GM21515 (cell line): ENCODE data around the gene PCCA.

ENCODE experiments used
- ATAC-seq: cut with Tn5 transposase; IDR thresholded peaks from one replicate; pipeline ENCODE4 v1.9.1; 2021; ENCODE audit not compliant: unreplicated experiment

The PCCA gene

DNA sequence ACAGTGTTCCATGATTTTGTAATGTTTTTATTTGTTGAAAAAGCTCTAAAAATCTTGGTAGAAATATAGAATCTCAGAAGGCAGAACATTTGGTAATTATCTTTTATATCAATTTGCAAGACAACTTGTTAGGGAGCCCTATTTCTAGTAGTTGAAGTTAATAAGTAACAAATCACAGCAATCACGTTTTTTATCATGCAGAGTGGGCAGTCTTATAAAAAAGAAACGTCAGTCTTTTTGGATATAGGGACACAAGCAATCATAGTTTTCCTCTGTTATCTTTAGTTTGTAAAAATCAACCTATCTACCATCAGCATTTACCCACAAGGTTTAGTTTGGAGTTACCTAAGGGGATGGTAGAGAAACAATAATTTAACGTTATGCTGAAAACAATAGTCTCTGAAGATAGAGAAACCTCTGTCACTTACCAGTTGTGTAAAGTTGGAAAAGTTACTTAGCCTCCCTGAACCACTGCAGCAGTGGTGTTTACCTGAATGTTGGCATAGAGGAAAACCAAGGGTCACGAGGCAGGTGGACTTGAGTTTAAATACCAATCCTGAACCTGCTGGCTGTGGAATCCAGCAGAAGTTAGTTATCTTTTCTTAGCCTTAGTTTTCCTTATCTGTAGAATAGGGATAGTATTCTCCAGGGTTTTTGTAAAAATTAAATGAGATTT is 306.9 kb downstream of the PCCA start:
- ATAC-seq: no peak

GRCh38 chr13:100396776-100397175 is 307.9 kb downstream of the PCCA start:
- no peak for ATAC-seq

GRCh38 chr13:100397627-100398026 is 308.7 kb downstream of the PCCA start:
- no peak for ATAC-seq

DNA sequence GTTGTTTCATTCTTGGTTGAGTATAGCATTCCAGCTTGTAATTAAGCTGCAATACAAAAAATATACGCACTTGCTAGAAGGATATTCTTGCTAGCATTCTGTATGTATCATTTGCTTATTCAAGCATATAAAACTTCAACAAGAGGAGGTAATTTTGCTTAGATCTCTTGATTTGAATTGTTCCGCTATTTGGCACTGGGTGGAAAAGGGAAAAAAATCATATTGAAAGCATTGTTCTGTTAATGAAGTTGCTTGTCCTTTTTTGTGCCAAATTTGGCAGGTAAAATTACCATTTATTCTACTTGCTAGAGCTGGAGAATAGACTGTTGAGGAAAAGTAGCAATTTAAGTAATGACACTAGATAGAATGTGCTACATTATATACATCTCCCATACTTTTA is 309.5 kb downstream of the PCCA start:
- no peak for ATAC-seq

DNA sequence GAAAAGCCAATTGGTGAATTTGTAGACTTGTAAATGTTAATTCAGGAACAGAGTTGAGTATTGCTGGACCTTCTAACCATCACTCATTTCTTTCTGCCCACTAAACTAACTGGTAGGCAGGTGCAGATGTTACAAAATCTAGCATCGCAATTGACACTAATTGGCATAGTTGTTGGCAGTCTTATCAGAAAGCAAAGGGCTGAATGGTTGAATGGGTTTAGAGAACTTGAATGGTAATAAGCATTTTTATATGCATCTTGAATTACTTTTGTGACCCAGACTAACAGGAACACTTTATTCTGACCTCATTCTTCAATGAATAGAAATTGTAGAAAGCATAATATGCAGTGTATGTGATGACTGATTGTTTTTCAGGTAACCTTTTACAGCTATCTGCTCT is 310.6 kb downstream of the PCCA start:
- ATAC-seq: no peak

- no peak for ATAC-seq
Observed at GRCh38 chr13:100403675-100404074, 314.8 kb downstream of the PCCA start.

DNA sequence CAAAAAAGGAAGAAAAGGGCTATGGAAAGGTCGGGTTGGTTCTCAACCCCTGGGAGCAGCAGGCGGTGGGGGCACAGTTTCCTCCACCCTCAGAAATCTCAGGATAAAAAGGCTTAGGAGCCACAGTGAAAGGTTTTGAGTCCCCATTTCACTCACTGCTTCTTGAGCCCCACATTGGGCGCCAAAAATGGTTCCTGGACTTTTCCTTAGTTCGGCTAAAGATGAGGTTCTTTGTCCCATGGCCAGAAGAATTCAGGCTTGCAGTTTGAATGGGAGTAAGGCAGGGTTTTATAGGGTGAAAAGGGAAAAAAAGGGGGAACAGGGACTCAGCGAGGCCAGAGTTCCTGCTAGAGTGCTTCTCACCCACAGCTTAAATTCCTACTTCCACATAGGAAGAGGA is 320.2 kb downstream of the PCCA start:
- ATAC-seq: no peak

DNA sequence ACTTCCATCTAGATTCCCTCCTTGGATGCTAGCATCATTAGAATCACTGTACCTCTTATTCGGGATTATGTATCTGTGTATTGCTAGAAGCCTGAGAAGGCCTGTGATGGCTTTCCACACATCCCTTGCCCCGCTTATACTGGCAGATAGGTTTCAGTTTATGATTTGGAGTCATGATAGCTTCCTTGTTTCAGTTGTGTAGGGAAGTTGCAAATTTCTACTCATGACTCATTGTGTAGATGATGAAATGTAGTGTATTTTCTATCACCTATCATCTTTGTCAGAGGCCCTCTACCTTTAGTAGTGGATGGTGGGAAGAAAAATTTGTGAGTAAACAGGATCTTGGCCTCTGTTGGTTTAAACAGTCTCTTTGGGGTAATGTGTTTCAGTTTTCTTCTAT is 334.5 kb downstream of the PCCA start:
- ATAC-seq: no peak

DNA sequence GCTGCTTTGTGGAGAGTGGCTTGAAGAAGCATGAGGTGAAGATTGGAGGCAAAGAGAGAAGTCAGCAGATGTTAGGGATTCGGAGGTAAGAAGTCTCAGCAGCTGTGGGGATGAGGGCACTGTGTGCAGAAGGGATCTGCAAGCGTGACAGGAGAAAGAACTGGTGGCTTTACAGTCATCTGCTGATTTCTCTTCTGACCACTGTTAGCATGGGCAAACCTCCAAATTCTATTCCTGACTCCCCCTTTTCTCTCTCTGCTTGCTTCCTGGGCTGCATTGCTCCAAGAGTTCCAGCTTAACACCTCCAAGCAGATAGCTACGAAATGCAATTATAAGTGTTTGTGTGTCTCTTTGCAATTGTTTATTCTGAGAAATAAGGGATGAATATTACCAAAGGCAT is 340.1 kb downstream of the PCCA start:
- no peak for ATAC-seq

DNA sequence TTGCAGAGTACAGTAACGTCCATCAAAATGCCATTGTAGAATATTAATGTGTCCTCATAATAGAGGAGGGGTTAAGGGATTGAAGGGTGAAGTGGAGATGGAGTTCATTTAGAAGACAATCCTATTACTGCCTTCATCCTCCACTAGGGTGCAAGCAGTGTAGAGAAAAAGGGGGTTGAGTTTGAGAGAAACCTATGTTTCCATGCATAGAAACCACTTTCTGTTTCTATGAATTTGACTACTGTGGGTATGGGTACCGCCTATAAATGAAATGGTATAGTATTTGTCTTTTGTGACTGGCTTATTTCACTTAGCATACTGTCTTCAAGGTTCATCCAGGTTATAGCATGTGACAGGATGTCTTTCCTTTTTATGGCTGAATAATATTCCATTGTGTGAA is 343.7 kb downstream of the PCCA start:
- no peak for ATAC-seq

DNA sequence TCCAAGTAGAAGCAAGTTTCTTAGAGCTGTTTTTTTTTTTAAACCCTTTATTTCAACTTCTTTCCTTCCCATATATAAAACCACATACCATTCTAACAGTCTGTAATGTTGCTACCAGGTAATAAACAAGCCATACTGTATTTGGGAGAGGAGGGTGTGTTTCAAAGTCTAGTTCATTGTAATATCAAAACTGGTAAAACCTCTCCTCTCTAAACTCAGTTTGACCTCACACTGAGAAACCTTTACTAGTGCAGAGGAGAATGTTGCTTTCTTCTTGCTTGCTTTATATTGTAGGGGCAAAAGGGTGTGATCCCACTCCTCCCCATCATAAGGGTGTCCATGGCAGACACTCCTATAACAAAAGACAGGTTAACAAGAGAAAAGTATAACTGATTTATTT is 344.6 kb downstream of the PCCA start:
- peak; percentile 37 for ATAC-seq

GRCh38 chr13:100434010-100434763 is 345.3 kb downstream of the PCCA start:
- peak; percentile 98 for ATAC-seq

DNA sequence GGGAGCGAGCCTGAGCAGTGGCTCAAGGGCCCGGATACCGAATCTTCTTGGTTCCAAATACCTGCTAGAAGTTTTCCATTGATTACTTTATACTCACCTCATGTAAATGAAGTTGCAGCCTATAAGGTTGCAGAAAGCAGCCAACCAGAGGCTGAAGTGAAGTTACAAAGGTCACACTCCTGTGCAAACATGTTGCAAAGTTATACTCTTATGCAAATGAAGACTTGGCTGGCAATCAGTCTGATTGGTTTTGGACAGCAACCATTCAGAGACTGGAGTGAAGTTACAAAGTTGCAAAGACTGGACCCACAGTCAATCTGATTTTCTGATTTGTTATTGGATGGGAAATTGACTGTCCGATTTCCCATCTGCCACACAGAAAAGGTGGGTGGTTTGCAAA is 347.2 kb downstream of the PCCA start:
- no peak for ATAC-seq

- ATAC-seq: no peak
Observed at GRCh38 chr13:100438059-100438788, 349.3 kb downstream of the PCCA start.

DNA sequence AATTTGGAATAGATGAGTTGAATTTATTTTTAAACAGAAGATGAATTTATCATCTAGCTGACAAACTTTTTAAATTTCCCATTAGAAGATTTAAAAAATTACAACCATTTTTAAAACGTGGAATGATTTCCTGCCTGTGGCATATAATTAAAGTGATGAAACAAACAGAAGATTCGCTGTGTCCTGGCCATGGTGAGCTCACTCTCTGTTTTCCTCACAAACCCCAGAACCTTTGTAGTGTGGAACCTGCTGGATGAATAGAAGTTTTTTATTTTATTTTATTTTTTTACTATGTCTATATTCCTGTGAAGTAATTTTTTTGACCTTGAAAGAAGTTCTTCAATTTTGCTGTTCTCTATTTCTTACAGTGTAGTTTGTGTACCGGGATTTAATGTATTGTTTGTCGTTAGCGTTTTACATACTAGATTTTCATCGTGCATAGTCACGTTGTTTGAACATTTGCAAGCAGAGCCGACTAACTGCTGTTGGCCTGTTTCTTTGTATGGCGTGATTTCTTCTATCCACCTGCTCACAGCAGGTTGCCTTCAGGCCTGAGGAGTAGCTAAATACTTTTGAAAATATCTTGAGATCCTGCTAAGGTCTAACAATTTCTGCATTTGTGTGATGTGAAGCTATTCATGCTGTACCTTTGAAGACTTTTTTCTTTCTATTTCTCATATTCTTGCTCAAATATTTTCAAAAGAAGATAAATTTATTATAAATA is 350.5 kb downstream of the PCCA start:
- no peak for ATAC-seq

- ATAC-seq: no peak
Observed at GRCh38 chr13:100440751-100441425, 352.0 kb downstream of the PCCA start.

- ATAC-seq: no peak
Observed at GRCh38 chr13:100442095-100442832, 353.4 kb downstream of the PCCA start.

- no peak for ATAC-seq
Observed at GRCh38 chr13:100443278-100443997, 354.5 kb downstream of the PCCA start.

GRCh38 chr13:100443998-100444328 is 355.1 kb downstream of the PCCA start:
- ATAC-seq: no peak

DNA sequence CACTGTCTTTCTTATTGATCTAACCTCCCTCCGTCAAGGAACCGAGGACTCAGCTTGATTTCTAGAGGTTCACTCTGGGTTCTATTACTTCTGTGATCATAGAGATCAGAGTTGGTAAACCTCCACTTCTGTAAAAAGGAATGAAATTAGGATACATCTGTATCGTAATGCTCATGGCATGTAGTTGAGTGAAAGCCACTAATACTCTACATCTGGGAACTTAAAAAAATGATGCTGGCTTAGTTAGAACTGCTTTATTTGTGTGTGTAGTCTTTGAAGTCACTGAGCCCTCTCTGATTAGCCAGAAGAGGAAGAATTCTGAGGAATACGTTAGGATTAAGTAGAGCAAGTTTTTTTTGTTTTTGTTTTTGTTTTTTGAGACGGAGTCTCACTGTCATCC is 358.9 kb downstream of the PCCA start:
- ATAC-seq: no peak
